HepG2 (cell line): Measurements from ENCODE around the gene TTPAL. TPM values are rescaled to one million over a fixed set of nuclear protein-coding genes. Genes with fewer than 3 reads are reported as not detected.

ENCODE experiments used
- BRD4 ChIP-seq: sonication (generic); formaldehyde crosslinking; IDR thresholded peaks from 2 replicates; pipeline ENCODE4 v1.4.0; 2020; ENCODE audit warnings: missing genetic modification reagents
- CCAR2 ChIP-seq: fragments of 200-400 bp; formaldehyde crosslinking; optimal IDR thresholded peaks from 2 replicates; pipeline ENCODE3; 2018; ENCODE audit warnings: low read depth, mild to moderate bottlenecking, low read length, moderate library complexity
- ERF ChIP-seq: IDR thresholded peaks from 2 replicates; pipeline ENCODE4 v1.6.1; 2018; ENCODE audit warnings: missing biosample characterization, missing genetic modification reagents
- EZH2 ChIP-seq: conservative IDR thresholded peaks from 2 replicates; pipeline ENCODE4 v1.6.1; 2012; ENCODE audit warnings: mild to moderate bottlenecking, low read depth, low read length, moderate library complexity
- HDAC6 ChIP-seq: fragments of 200-600 bp; sonication (generic); IDR thresholded peaks from 2 replicates; pipeline ENCODE4 v1.7.0; 2017; ENCODE audit warnings: mild to moderate bottlenecking, antibody characterized with exemption, low read length, low read depth
- HMG20A ChIP-seq: IDR thresholded peaks from 2 replicates; pipeline ENCODE4 v1.6.1; 2016; ENCODE audit warnings: borderline replicate concordance
- MAFG ChIP-seq: sonication (generic); formaldehyde crosslinking; IDR thresholded peaks from 2 replicates; pipeline ENCODE4 v1.5.1; 2020; ENCODE audit warnings: mild to moderate bottlenecking, missing genetic modification reagents
- MAZ ChIP-seq, 2 experiments: sonication (generic) in 1 of 2; formaldehyde crosslinking in 1 of 2; IDR thresholded peaks; 2 replicates each; pipeline versions ENCODE4 v1.5.0 to v1.6.1; 2012 to 2020; ENCODE audit warnings: low read depth in 2 of 2, mild to moderate bottlenecking in 2 of 2, borderline replicate concordance in 1 of 2, improper control_type of control experiment in 1 of 2, low read length in 1 of 2, missing genetic modification reagents in 1 of 2, moderate library complexity in 1 of 2
- MIXL1 ChIP-seq: IDR thresholded peaks from 2 replicates; pipeline ENCODE4 v1.6.1; 2016
- NFYC ChIP-seq: IDR thresholded peaks from 2 replicates; pipeline ENCODE4 v1.6.1; 2016; ENCODE audit warnings: missing genetic modification reagents, missing compliant biosample characterization
- NR3C1 ChIP-seq: sonication (generic); formaldehyde crosslinking; IDR thresholded peaks from 2 replicates; pipeline ENCODE4 v1.4.0; 2020; ENCODE audit warnings: missing genetic modification reagents
- SOX5 ChIP-seq: IDR thresholded peaks from 2 replicates; pipeline ENCODE4 v1.6.1; 2016; ENCODE audit warnings: borderline replicate concordance
- SP2 ChIP-seq: sonication (generic); formaldehyde crosslinking; IDR thresholded peaks from 2 replicates; pipeline ENCODE4 v1.5.1; 2020; ENCODE audit warnings: mild to moderate bottlenecking, missing genetic modification reagents
- TCF7L2 ChIP-seq: IDR thresholded peaks from 2 replicates; pipeline ENCODE4 v1.6.1; 2011; ENCODE audit warnings: mild to moderate bottlenecking, low read depth, low read length, moderate library complexity
- ZFYVE20 ChIP-seq: sonication (generic); formaldehyde crosslinking; IDR thresholded peaks from 2 replicates; pipeline ENCODE4 v1.8.0; 2023; ENCODE audit warnings: low read depth, mild to moderate bottlenecking, moderate library complexity, missing genetic modification reagents, borderline replicate concordance
- ZKSCAN8 ChIP-seq: IDR thresholded peaks from 2 replicates; pipeline ENCODE4 v1.6.1; 2016; ENCODE audit warnings: borderline replicate concordance, missing genetic modification reagents, missing compliant biosample characterization
- ZNF331 ChIP-seq: sonication (generic); formaldehyde crosslinking; IDR thresholded peaks from 2 replicates; pipeline ENCODE4 v1.4.0; 2020; ENCODE audit warnings: missing genetic modification reagents
- ZNF382 ChIP-seq: sonication (generic); formaldehyde crosslinking; IDR thresholded peaks from 2 replicates; pipeline ENCODE4 v1.5.0; 2020; ENCODE audit warnings: missing genetic modification reagents, mild to moderate bottlenecking, borderline replicate concordance
- ZNF430 ChIP-seq: sonication (generic); formaldehyde crosslinking; IDR thresholded peaks from 2 replicates; pipeline ENCODE4 v1.9.0; 2021; ENCODE audit warnings: mild to moderate bottlenecking, missing genetic modification reagents
- ZNF44 ChIP-seq: sonication (generic); formaldehyde crosslinking; IDR thresholded peaks from 2 replicates; pipeline ENCODE4 v1.5.1; 2020; ENCODE audit warnings: mild to moderate bottlenecking, missing genetic modification reagents
- ZNF484 ChIP-seq: sonication (generic); formaldehyde crosslinking; IDR thresholded peaks from 2 replicates; pipeline ENCODE4 v1.5.1; 2020; ENCODE audit warnings: mild to moderate bottlenecking, low read depth, missing genetic modification reagents, borderline replicate concordance
- ZNF772 ChIP-seq: sonication (generic); formaldehyde crosslinking; IDR thresholded peaks from 2 replicates; pipeline ENCODE4 v1.5.0; 2020; ENCODE audit warnings: mild to moderate bottlenecking, missing genetic modification reagents
- polyA plus RNA-seq, 8 experiments: library from polyadenylated mRNA; depleted of rRNA in 3 of 8; stranded (reverse) in 7 of 8; unstranded in 1 of 8; fragments of >200 nt; fragmentation: Illumina TruSeq in 4 of 8; extraction: Trizol in 4 of 8; gene quantifications; 2 replicates each; pipeline versions ENCODE4 v1.2.1 to v1.2.3, GENCODE V29; 2011 to 2016; ENCODE audit warnings: low read depth in 4 of 8, missing spikeins in 1 of 8, mixed read lengths in 1 of 8; ENCODE audit not compliant: insufficient read depth in 1 of 8
- total RNA-seq, 5 experiments: library from RNA; depleted of rRNA; stranded (reverse); fragments of >200 nt; fragmentation: Illumina TruSeq; extraction: Trizol; gene quantifications; 2 replicates each; pipeline ENCODE4 v1.2.3, GENCODE V29; 2016; ENCODE audit warnings: low read depth in 1 of 5
- TF ChIP-seq, protein P1 (sequence below): IDR thresholded peaks from 2 replicates; pipeline ENCODE4 v1.6.1; 2016
- TF ChIP-seq, protein P2 (sequence below): sonication (generic); formaldehyde crosslinking; IDR thresholded peaks from 2 replicates; pipeline ENCODE4 v1.5.1; 2020; ENCODE audit warnings: mild to moderate bottlenecking, missing genetic modification reagents
- TF ChIP-seq, protein P3 (sequence below): sonication (generic); formaldehyde crosslinking; IDR thresholded peaks from 2 replicates; pipeline ENCODE4 v1.4.0; 2020; ENCODE audit warnings: mild to moderate bottlenecking, missing genetic modification reagents
- TF ChIP-seq, protein P4 (sequence below): sonication (generic); formaldehyde crosslinking; IDR thresholded peaks from 2 replicates; pipeline ENCODE4 v1.9.0; 2021; ENCODE audit warnings: missing genetic modification reagents, borderline replicate concordance
- TF ChIP-seq, protein P5 (sequence below): sonication (generic); formaldehyde crosslinking; IDR thresholded peaks from 2 replicates; pipeline ENCODE4 v1.4.0; 2020; ENCODE audit warnings: mild to moderate bottlenecking, low read depth, missing genetic modification reagents

The TTPAL gene
- total and polyA plus RNA-seq, 2 of the 13 experiments (the other 11 are each of a cell fraction or from before 2014, with no cell fraction given) = 4.3 to 18.8 TPM

DNA sequence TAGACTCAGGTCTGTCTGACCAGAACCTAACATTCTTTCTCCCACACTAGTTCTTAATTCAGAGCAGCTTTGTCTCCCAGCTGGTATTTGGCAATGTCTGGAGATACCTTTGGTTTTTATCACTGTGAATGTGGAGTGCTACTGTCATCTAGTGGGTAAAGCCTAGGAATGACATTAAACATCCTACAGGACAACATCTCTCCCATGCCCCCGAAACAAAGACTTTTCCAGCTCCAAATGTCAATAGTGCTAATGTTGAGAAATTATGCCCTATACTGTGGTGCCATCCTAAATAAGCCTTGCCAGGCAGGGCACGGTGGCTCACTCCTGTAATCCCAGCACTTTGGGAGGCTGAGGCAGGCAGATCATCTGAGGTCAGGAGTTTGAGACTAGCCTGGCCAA is 4.2 kb upstream of the TTPAL start (continued):
- TF ChIP-seq ZKSCAN8 (peak; percentile 65; the same call in 1 of the 2 replicates), HDAC6 (no peak), ZNF331 (CRISPR knock-in tag) (peak; percentile 71), ZNF382 (CRISPR knock-in tag) (no peak), TCF7L2 (no peak), SP2 (CRISPR knock-in tag) (no peak), NR3C1 (no peak), HMG20A (no peak), CCAR2 (no peak), ERF (CRISPR knock-in tag) (peak; percentile 88), SOX5 (no peak; the same call in 1 of the 2 replicates), ZFYVE20 (CRISPR knock-in tag) (no peak), MIXL1 (CRISPR knock-in tag) (peak; percentile 96), EZH2 (no peak), ZNF44 (CRISPR knock-in tag) (no peak), MAFG (no peak), ZNF484 (CRISPR knock-in tag) (no peak), MAZ (IDR thresholded peaks at IDR 0.05; ENCODE audit: borderline replicate concordance, low read depth, low read length) (no peak), MAZ (CRISPR knock-in tag; IDR thresholded peaks at IDR 0.05; ENCODE audit: low read depth) (0 out of 2 replicates have a peak, but pooled peaks have one; percentile 55), BRD4 (CRISPR knock-in tag) (no peak), ZNF430 (CRISPR knock-in tag) (no peak), ZNF772 (CRISPR knock-in tag) (no peak), NFYC (no peak)
- TF ChIP-seq, protein P1, sequence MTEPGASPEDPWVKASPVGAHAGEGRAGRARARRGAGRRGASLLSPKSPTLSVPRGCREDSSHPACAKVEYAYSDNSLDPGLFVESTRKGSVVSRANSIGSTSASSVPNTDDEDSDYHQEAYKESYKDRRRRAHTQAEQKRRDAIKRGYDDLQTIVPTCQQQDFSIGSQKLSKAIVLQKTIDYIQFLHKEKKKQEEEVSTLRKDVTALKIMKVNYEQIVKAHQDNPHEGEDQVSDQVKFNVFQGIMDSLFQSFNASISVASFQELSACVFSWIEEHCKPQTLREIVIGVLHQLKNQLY = no peak
- TF ChIP-seq, protein P2, sequence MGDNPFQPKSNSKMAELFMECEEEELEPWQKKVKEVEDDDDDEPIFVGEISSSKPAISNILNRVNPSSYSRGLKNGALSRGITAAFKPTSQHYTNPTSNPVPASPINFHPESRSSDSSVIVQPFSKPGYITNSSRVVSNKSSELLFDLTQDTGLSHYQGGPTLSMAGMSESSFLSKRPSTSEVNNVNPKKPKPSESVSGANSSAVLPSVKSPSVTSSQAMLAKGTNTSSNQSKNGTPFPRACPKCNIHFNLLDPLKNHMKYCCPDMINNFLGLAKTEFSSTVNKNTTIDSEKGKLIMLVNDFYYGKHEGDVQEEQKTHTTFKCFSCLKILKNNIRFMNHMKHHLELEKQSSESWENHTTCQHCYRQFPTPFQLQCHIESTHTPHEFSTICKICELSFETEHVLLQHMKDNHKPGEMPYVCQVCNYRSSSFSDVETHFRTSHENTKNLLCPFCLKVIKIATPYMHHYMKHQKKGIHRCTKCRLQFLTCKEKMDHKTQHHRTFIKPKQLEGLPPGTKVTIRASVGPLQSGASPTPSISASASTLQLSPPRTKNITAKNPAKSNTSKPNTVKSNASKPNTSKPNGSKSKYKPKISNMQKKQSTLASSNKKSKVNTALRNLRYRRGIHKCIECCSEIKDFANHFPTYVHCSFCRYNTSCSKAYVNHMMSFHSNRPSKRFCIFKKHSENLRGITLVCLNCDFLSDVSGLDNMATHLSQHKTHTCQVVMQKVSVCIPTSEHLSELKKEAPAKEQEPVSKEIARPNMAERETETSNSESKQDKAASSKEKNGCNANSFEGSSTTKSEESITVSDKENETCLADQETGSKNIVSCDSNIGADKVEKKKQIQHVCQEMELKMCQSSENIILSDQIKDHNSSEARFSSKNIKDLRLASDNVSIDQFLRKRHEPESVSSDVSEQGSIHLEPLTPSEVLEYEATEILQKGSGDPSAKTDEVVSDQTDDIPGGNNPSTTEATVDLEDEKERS (CRISPR knock-in tag) = no peak
- TF ChIP-seq, protein P3, sequence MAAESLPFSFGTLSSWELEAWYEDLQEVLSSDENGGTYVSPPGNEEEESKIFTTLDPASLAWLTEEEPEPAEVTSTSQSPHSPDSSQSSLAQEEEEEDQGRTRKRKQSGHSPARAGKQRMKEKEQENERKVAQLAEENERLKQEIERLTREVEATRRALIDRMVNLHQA (CRISPR knock-in tag) = peak; percentile 64; the same call in 1 of the 2 replicates
- TF ChIP-seq, protein P4, sequence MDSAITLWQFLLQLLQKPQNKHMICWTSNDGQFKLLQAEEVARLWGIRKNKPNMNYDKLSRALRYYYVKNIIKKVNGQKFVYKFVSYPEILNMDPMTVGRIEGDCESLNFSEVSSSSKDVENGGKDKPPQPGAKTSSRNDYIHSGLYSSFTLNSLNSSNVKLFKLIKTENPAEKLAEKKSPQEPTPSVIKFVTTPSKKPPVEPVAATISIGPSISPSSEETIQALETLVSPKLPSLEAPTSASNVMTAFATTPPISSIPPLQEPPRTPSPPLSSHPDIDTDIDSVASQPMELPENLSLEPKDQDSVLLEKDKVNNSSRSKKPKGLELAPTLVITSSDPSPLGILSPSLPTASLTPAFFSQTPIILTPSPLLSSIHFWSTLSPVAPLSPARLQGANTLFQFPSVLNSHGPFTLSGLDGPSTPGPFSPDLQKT (CRISPR knock-in tag) = no peak
- TF ChIP-seq, protein P5, sequence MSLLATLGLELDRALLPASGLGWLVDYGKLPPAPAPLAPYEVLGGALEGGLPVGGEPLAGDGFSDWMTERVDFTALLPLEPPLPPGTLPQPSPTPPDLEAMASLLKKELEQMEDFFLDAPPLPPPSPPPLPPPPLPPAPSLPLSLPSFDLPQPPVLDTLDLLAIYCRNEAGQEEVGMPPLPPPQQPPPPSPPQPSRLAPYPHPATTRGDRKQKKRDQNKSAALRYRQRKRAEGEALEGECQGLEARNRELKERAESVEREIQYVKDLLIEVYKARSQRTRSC = 0 out of 2 replicates have a peak, but pooled peaks have one; percentile 15
